ENCODE data around the gene PDE6B.

PDE6B gene

GRCh38 chr4:605702-606425 lies 19.5 kb upstream of the PDE6B start:
- H3K9me3 ChIP-seq (ENCODE audit: low read depth, low read length): no peaks in the 10 kb centered on the region
- H3K9ac ChIP-seq (ENCODE audit: insufficient read length): no peak overlapping the region
- no peak for DNase-seq (ENCODE audit: low read depth, low spot score)
- TF ChIP-seq POLR2AphosphoS5 (IDR thresholded peaks at IDR 0.05; ENCODE audit: borderline replicate concordance, low read depth, low read length): no peak
- TF ChIP-seq EZH2 (IDR thresholded peaks at IDR 0.05): no peak
- no peak for TF ChIP-seq FOXP2 (optimal IDR thresholded peaks at IDR 0.05; ENCODE audit: control extremely low read depth, extremely low read length, insufficient read depth)
- H3K27ac ChIP-seq: no peak overlapping the region
- no peak overlapping the region for H3K4me3 ChIP-seq
- H3K36me3 ChIP-seq (ENCODE audit: insufficient read depth, low read length): no peaks in the 10 kb centered on the region; the same call in 1 of the 2 replicates

- Histone ChIP-seq H3K9me3 (ENCODE audit: low read depth, low read length) (no peaks in the 10 kb centered on the region), H3K9ac (ENCODE audit: insufficient read length) (no peak overlapping the region), H3K4me3 (no peak overlapping the region), H3K36me3 (ENCODE audit: insufficient read depth, low read length) (no peaks in the 10 kb centered on the region), H3K27ac (no peak overlapping the region)
- TF ChIP-seq POLR2AphosphoS5 (IDR thresholded peaks at IDR 0.05; ENCODE audit: borderline replicate concordance, low read depth, low read length) (no peak), FOXP2 (optimal IDR thresholded peaks at IDR 0.05; ENCODE audit: control extremely low read depth, extremely low read length, insufficient read depth) (no peak), EZH2 (IDR thresholded peaks at IDR 0.05) (no peak)
- no peak for DNase-seq (ENCODE audit: low read depth, low spot score)
Measured at GRCh38 chr4:608236-608635, 17.1 kb upstream of the PDE6B start.

- Histone ChIP-seq H3K36me3 (ENCODE audit: insufficient read depth, low read length) (no peaks in the 10 kb centered on the region), H3K27ac (no peak overlapping the region), H3K4me3 (no peak overlapping the region), H3K9me3 (ENCODE audit: low read depth, low read length) (no peaks in the 10 kb centered on the region), H3K9ac (ENCODE audit: insufficient read length) (no peak overlapping the region)
- TF ChIP-seq POLR2AphosphoS5 (IDR thresholded peaks at IDR 0.05; ENCODE audit: borderline replicate concordance, low read depth, low read length): no peak
- no peak for TF ChIP-seq FOXP2 (optimal IDR thresholded peaks at IDR 0.05; ENCODE audit: control extremely low read depth, extremely low read length, insufficient read depth)
- TF ChIP-seq EZH2 (IDR thresholded peaks at IDR 0.05): no peak
- no peak for DNase-seq (ENCODE audit: low read depth, low spot score)
Measured at GRCh38 chr4:609400-610050, 15.8 kb upstream of the PDE6B start.

- TF ChIP-seq EZH2 (IDR thresholded peaks at IDR 0.05) (no peak), POLR2AphosphoS5 (IDR thresholded peaks at IDR 0.05; ENCODE audit: borderline replicate concordance, low read depth, low read length) (no peak), FOXP2 (optimal IDR thresholded peaks at IDR 0.05; ENCODE audit: control extremely low read depth, extremely low read length, insufficient read depth) (no peak)
- Histone ChIP-seq H3K9me3 (ENCODE audit: low read depth, low read length) (no peaks in the 10 kb centered on the region), H3K36me3 (ENCODE audit: insufficient read depth, low read length) (no peaks in the 10 kb centered on the region), H3K27ac (no peak overlapping the region), H3K9ac (ENCODE audit: insufficient read length) (no peak overlapping the region), H3K4me3 (no peak overlapping the region)
- DNase-seq (ENCODE audit: low read depth, low spot score): no peak
Measured at GRCh38 chr4:610411-611261, 14.7 kb upstream of the PDE6B start.

- no peaks in the 10 kb centered on the region for H3K36me3 ChIP-seq (ENCODE audit: insufficient read depth, low read length)
- TF ChIP-seq POLR2AphosphoS5 (IDR thresholded peaks at IDR 0.05; ENCODE audit: borderline replicate concordance, low read depth, low read length) (no peak), EZH2 (IDR thresholded peaks at IDR 0.05) (no peak), FOXP2 (optimal IDR thresholded peaks at IDR 0.05; ENCODE audit: control extremely low read depth, extremely low read length, insufficient read depth) (no peak)
- DNase-seq (ENCODE audit: low read depth, low spot score): no peak
- no peaks in the 10 kb centered on the region for H3K9me3 ChIP-seq (ENCODE audit: low read depth, low read length)
- H3K4me3 ChIP-seq: no peak overlapping the region
- no peak overlapping the region for H3K9ac ChIP-seq (ENCODE audit: insufficient read length)
- no peak overlapping the region for H3K27ac ChIP-seq
Measured at GRCh38 chr4:612052-612748, 13.2 kb upstream of the PDE6B start.

GRCh38 chr4:612749-613125 lies 12.6 kb upstream of the PDE6B start:
- DNase-seq (ENCODE audit: low read depth, low spot score): no peak
- H3K9me3 ChIP-seq (ENCODE audit: low read depth, low read length): no peaks in the 10 kb centered on the region
- no peak overlapping the region for H3K9ac ChIP-seq (ENCODE audit: insufficient read length)
- no peak overlapping the region for H3K4me3 ChIP-seq
- no peaks in the 10 kb centered on the region for H3K36me3 ChIP-seq (ENCODE audit: insufficient read depth, low read length)
- H3K27ac ChIP-seq: no peak overlapping the region
- TF ChIP-seq FOXP2 (optimal IDR thresholded peaks at IDR 0.05; ENCODE audit: control extremely low read depth, extremely low read length, insufficient read depth): no peak
- TF ChIP-seq POLR2AphosphoS5 (IDR thresholded peaks at IDR 0.05; ENCODE audit: borderline replicate concordance, low read depth, low read length): no peak
- TF ChIP-seq EZH2 (IDR thresholded peaks at IDR 0.05): no peak

GRCh38 chr4:613126-613525 lies 12.2 kb upstream of the PDE6B start:
- no peaks in the 10 kb centered on the region for H3K9me3 ChIP-seq (ENCODE audit: low read depth, low read length)
- H3K36me3 ChIP-seq (ENCODE audit: insufficient read depth, low read length): no peaks in the 10 kb centered on the region
- no peak for TF ChIP-seq EZH2 (IDR thresholded peaks at IDR 0.05)
- TF ChIP-seq POLR2AphosphoS5 (IDR thresholded peaks at IDR 0.05; ENCODE audit: borderline replicate concordance, low read depth, low read length): no peak
- no peak for TF ChIP-seq FOXP2 (optimal IDR thresholded peaks at IDR 0.05; ENCODE audit: control extremely low read depth, extremely low read length, insufficient read depth)
- H3K9ac ChIP-seq (ENCODE audit: insufficient read length): no peak overlapping the region
- DNase-seq (ENCODE audit: low read depth, low spot score): no peak
- no peak overlapping the region for H3K4me3 ChIP-seq
- H3K27ac ChIP-seq: no peak overlapping the region
